Measurements from ENCODE around the gene DPRX.

DNA sequence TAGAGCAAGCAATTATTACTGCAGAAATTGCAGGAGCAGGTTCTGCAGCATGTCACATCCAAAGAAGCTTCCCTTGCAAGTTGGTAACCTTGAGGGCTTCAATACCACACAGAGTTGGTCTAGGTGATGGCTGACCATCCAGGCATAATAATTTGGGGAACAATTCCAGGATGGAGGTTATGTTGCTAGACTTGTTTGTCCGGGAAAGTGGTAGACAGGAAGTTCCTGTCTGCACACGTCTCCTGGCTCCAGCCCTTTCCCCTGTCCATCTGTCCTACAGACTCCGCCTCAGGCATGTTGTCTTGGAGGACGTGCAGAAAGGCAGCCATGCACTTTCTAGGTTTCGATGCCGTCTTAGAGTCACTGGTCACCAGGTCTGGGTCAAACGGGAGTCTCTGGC, 26.0 kb downstream of the DPRX start:
- TF ChIP-seq, protein P1, sequence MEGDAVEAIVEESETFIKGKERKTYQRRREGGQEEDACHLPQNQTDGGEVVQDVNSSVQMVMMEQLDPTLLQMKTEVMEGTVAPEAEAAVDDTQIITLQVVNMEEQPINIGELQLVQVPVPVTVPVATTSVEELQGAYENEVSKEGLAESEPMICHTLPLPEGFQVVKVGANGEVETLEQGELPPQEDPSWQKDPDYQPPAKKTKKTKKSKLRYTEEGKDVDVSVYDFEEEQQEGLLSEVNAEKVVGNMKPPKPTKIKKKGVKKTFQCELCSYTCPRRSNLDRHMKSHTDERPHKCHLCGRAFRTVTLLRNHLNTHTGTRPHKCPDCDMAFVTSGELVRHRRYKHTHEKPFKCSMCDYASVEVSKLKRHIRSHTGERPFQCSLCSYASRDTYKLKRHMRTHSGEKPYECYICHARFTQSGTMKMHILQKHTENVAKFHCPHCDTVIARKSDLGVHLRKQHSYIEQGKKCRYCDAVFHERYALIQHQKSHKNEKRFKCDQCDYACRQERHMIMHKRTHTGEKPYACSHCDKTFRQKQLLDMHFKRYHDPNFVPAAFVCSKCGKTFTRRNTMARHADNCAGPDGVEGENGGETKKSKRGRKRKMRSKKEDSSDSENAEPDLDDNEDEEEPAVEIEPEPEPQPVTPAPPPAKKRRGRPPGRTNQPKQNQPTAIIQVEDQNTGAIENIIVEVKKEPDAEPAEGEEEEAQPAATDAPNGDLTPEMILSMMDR (IDR thresholded peaks at IDR 0.05; ENCODE audit: poor library complexity), result no peak
- no peak for TF ChIP-seq EZH2phosphoT487 (IDR thresholded peaks at IDR 0.05; ENCODE audit: low read depth, severe bottlenecking, unreplicated experiment)

Data from hepatocyte (in vitro differentiated cells).